RWPE1 (cell line): ENCODE measurements around the gene AOC3.
"Not testable (repeated sequence)": the region's sequence is repeated elsewhere in the genome, so short reads cannot be mapped to it uniquely, and the experiment has no call there.

Experiments
- CTCF ChIA-PET: fragments of 350-600 bp; sonication (Branson Sonifier 250); formaldehyde crosslinking; extraction: SDS; loops from one replicate; lab custom pipeline; 2021; lab: Yijun Ruan, JAX
- POLR2A ChIA-PET: fragments of 400-600 bp; formaldehyde crosslinking; extraction: SDS; loops from one replicate; lab custom pipeline; 2020; ENCODE audit warnings: antibody characterized with exemption; ENCODE audit not compliant: low non-redundant PET; lab: Yijun Ruan, JAX
- DNase-seq: peaks from one replicate; pipeline ENCODE4 v3.0.0; 2012; ENCODE audit warnings: low spot score
- H3K27ac ChIP-seq: fragments of 450-650 bp; 2 replicates; pipeline ENCODE4 v1.5.1; 2017
- TF ChIP-seq, protein P1 (sequence below): fragments of 450-650 bp; conservative IDR thresholded peaks from 2 replicates; pipeline ENCODE4 v1.5.1; 2017; ENCODE audit warnings: low read depth, mild to moderate bottlenecking

AOC3 gene

DNA sequence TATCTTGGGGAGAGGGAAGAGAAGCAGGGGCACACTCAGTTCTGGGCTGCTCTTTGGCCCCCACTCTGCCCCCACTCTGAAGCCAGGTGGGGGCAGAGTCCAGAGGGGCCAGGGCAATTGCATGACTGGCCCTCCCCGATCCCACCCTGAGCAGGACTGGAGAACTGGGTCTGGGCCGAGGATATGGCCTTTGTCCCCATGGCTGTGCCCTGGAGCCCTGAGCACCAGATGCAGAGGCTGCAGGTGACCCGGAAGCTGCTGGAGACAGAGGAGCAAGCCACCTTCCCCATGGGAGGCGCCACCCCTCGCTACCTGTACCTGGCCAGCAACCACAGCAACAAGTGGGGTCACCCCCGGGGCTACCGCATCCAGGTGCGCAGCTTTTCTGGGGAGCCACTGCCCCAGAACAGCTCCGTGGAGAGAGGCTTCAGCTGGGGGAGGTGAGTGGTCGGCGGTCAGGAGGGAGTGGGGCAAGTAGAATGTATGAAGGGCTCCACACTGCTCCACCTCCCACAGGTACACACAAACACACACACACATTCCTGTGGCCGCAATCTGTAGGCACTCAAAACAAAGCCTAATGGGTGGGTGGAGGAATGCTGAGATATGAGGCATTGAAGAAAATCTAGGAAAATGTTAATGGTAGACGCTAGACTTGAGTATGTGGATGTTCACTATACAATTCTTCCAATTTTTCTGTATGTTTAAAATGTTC, 21.4 kb downstream of the AOC3 start:
- TF ChIP-seq, protein P1, sequence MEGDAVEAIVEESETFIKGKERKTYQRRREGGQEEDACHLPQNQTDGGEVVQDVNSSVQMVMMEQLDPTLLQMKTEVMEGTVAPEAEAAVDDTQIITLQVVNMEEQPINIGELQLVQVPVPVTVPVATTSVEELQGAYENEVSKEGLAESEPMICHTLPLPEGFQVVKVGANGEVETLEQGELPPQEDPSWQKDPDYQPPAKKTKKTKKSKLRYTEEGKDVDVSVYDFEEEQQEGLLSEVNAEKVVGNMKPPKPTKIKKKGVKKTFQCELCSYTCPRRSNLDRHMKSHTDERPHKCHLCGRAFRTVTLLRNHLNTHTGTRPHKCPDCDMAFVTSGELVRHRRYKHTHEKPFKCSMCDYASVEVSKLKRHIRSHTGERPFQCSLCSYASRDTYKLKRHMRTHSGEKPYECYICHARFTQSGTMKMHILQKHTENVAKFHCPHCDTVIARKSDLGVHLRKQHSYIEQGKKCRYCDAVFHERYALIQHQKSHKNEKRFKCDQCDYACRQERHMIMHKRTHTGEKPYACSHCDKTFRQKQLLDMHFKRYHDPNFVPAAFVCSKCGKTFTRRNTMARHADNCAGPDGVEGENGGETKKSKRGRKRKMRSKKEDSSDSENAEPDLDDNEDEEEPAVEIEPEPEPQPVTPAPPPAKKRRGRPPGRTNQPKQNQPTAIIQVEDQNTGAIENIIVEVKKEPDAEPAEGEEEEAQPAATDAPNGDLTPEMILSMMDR, result no peak
- CTCF ChIA-PET, result no interaction called here
- no peak overlapping the region for H3K27ac ChIP-seq

DNA sequence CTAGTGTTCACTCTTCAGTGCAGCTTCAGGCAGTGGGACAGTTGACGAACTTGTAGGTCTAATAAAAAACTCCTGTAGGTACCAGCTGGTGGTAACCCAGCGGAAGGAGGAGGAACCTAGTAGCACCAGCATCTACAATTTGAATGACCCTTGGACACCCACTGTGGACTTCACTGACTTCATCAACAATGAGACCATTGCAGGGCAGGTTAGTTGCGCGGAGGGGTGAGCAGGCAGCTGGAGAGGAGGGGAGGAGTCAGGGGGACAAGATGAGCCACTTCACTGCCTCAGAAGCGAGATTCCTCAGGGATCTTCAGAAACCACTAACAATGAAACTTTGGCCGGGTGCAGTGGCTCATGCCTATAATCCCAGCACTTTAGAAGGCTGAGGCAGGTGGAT, 22.3 kb downstream of the AOC3 start:
- no peak for DNase-seq
- CTCF ChIA-PET, result no interaction called here
- TF ChIP-seq, protein P1, result no peak
- H3K27ac ChIP-seq, result no peak overlapping the region
- POLR2A ChIA-PET, result no interaction called here

More for the DNA sequence above, 21.4 kb downstream of the AOC3 start:
- POLR2A ChIA-PET, result no interaction called here
- DNase-seq, result no peak

- CTCF ChIA-PET, POLR2A ChIA-PET, DNase-seq, H3K27ac ChIP-seq: not testable (repeated sequence)
These were observed 23.1 kb downstream of the AOC3 start for GRCh38 chr17:42873932-42874695.

GRCh38 chr17:42877037-42877436, 26.0 kb downstream of the AOC3 start:
- POLR2A ChIA-PET, result no interaction called here
- TF ChIP-seq, protein P1, result no peak
- DNase-seq, result no peak
- CTCF ChIA-PET, result no interaction called here
- H3K27ac ChIP-seq, result no peak overlapping the region

DNA sequence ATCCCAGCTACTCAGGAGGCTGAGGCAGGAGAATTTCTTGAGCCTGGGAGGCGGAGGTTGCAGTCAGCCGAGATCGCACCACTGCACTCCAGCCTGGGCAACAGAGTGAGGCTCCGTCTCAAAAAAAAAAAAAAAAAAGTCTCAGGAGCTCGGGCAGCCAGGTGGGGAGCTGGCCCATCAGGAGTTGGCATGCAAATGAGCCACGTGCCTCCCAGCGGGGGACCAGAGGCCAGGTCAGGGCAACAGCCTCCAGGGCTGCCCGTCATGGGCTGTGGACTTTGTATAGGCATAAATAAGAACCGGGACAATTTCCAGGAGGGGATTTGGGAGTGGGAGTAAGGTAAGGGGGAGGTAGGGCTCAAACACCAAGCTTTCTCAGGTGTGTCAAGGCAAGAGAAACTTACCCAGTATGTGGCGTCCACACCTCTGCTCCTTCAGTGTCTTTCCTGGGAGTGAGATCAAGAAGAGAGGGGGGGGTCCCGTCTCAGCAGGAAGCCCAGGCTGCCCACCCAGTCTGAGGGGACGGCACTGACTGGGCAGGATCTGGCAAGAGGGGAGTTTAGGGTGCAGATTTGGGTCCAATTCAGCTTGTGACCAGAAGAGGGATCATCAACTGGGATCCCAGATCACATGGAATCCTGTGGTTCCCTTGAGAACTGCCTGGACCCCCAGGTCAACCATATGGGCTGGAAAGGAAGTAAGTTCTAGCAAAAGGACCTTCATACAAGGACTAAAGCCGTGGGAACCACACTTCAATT, 27.3 kb downstream of the AOC3 start:
- ChIA-PET CTCF (interaction anchor here (0.6 kb wide), 1 partner anchor 24 kb away, joined by 3 read pairs; no protein-coding TSS in a partner anchor), POLR2A (no interaction called here)
- TF ChIP-seq, protein P1, result no peak
- no peak for DNase-seq
- H3K27ac ChIP-seq, result no peak overlapping the region

DNA sequence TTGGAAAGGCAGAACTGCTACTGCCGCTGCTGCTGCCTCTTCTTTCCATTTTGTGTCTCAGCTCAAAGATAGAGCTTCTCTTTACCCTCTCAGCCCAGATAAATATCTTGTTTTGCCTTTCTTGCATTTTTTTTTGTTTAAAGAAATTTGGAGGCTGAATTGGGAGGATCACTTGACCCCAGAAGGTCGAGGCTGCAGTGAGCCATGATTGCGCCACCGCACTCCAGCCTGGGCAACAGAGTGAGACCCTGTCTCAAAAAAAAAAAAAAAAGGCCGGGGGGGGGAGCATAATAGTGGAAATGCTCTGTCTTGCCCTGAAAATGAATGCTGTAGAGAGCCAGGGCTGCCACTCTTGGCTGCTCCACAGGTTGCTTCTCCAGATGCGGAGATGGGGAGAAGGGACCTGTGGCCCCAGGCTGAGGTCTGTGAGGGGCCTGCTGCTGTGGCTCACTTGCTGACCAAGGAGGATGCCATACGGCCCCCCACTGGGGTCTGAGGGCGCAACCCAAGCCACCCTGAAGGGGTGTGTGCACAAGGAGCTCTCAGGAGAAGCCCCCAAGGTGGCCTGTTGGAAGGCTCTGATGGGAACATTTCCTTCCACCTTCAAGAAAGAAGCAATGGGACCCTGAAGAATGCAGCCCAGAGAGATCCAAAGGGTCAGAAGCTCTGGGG, 28.1 kb downstream of the AOC3 start:
- TF ChIP-seq, protein P1, result no peak
- ChIA-PET CTCF (no interaction called here), POLR2A (no interaction called here)
- DNase-seq, result no peak
- no peak overlapping the region for H3K27ac ChIP-seq
